ENCODE results near the gene ARRB1. TPM values are rescaled to one million over a fixed set of nuclear protein-coding genes. Genes with fewer than 3 reads are reported as not detected.

The ARRB1 gene
- total RNA-seq, 1 experiment from 2014 or later: 116 TPM

DNA sequence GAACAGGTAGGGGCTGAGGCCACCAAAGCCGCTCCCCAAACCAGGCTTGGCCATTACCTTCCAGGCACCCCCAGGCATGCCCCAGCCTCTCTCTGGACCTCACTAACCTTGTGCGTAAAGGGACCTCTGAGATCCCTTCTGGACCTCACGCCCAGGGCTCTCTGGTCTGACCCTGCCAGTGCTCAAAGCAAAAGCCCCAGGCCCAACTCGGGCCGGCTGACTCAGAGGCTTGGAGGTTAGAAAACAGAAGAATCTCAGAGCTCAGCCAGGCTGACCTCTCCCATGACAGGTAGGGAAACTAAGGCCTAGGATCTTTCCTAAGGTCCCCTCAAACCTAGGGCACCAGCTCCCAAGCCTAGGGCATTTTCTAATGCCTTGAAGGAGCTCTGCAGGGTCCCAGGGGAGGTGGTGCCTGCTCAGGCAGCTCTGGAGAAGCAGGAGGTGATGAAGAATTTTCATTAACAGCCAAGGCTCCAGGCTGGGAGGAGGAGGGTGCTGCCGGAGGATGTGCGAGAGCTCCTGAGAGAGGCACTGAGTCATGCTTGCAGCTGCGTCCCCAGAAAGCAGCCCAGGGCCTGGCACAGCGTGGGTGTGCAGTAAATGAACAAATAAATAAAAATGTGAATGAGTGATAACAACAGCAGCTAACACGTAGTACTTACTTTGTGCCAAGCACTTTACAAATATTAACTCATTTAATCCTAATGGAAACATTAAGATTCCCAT, 25.6 kb downstream of the ARRB1 start:
- CTCF ChIA-PET: interaction anchor here (0.9 to 1.5 kb wide), 3 partner anchors 46 to 63 kb away, joined by 3 to 4 read pairs (median 3); no protein-coding TSS in a partner anchor
- no peak overlapping the region for H3K4me3 Mint-ChIP-seq (ENCODE audit: unreplicated experiment)
- Histone ChIP-seq H3K27me3 (replicated peaks; ENCODE audit: control insufficient read depth, insufficient read depth, low read length) (no peaks in the 10 kb centered on the region), H3K4me1 (peaks cover 40% of the 10 kb centered on the region), H3K9me3 (no peaks in the 10 kb centered on the region), H3K36me3 (ENCODE audit: control insufficient read depth, insufficient read depth, low read length) (no peaks in the 10 kb centered on the region; the same call in none of the 2 replicates), H3K4me3 (ENCODE audit: low read depth, low read length) (no peak overlapping the region)
- POLR2A ChIA-PET: no interaction called here
- peaks cover 30% of the 10 kb centered on the region for H3K36me3 Mint-ChIP-seq (ENCODE audit: insufficient read depth, unreplicated experiment)
- TF ChIP-seq, protein P1, sequence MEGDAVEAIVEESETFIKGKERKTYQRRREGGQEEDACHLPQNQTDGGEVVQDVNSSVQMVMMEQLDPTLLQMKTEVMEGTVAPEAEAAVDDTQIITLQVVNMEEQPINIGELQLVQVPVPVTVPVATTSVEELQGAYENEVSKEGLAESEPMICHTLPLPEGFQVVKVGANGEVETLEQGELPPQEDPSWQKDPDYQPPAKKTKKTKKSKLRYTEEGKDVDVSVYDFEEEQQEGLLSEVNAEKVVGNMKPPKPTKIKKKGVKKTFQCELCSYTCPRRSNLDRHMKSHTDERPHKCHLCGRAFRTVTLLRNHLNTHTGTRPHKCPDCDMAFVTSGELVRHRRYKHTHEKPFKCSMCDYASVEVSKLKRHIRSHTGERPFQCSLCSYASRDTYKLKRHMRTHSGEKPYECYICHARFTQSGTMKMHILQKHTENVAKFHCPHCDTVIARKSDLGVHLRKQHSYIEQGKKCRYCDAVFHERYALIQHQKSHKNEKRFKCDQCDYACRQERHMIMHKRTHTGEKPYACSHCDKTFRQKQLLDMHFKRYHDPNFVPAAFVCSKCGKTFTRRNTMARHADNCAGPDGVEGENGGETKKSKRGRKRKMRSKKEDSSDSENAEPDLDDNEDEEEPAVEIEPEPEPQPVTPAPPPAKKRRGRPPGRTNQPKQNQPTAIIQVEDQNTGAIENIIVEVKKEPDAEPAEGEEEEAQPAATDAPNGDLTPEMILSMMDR (IDR thresholded peaks at IDR 0.05; ENCODE audit: insufficient read depth in 1 of 2, low read depth in 1 of 2, low read length in 1 of 2, severe bottlenecking in 1 of 2, unreplicated experiment in 1 of 2): no peak
- no TSS peak for BruUV-seq (replicated peaks)
- intact Hi-C loops (cut with micrococcal nuclease; ENCODE audit: unreplicated experiment): no loop called here
- H3K27me3 Mint-ChIP-seq (ENCODE audit: insufficient read depth, unreplicated experiment): no peaks in the 10 kb centered on the region
- peaks cover 59% of the 10 kb centered on the region for H3K4me1 Mint-ChIP-seq (ENCODE audit: low read depth, unreplicated experiment)
- H3K9me3 Mint-ChIP-seq (ENCODE audit: unreplicated experiment): no peaks in the 10 kb centered on the region
- no peak for DNase-seq
- H3K27ac Mint-ChIP-seq (ENCODE audit: unreplicated experiment): peak overlapping the region; percentile 76

DNA sequence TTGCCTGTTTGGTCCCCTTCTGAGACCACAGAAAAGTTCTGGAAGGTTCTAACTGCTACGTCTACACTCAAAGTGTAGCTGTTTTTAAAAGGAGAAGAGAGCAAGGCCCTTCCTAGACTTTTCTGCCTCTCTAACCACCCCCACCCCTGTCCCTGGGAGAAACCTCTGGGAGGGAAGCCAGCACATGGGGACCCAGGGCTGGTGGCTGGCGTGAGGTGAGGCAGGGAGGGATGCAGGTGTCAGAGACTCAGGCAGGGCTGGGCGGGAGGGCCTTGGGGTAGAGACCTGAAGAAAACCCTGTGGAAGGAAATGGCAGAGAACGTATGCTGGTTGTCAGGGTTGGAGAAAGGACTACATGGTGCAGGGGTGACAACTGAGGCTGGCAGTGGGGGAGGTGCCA, 26.7 kb downstream of the ARRB1 start:
- ChIA-PET CTCF (no interaction called here), POLR2A (interaction anchor here (0.6 kb wide), 1 partner anchor 10 kb away, joined by 17 read pairs; no protein-coding TSS in a partner anchor)
- H3K27me3 Mint-ChIP-seq (ENCODE audit: insufficient read depth, unreplicated experiment): no peaks in the 10 kb centered on the region
- H3K27ac Mint-ChIP-seq (ENCODE audit: unreplicated experiment): peak overlapping the region; percentile 10
- BruUV-seq (replicated peaks): no TSS peak
- H3K4me1 Mint-ChIP-seq (ENCODE audit: low read depth, unreplicated experiment): peaks cover 60% of the 10 kb centered on the region
- no peak overlapping the region for H3K4me3 Mint-ChIP-seq (ENCODE audit: unreplicated experiment)
- no peaks in the 10 kb centered on the region for H3K27me3 ChIP-seq (replicated peaks; ENCODE audit: control insufficient read depth, insufficient read depth, low read length)
- no peaks in the 10 kb centered on the region for H3K9me3 ChIP-seq
- TF ChIP-seq, protein P1 (IDR thresholded peaks at IDR 0.05; ENCODE audit: insufficient read depth in 1 of 2, low read depth in 1 of 2, low read length in 1 of 2, severe bottlenecking in 1 of 2, unreplicated experiment in 1 of 2): no peak
- no peak overlapping the region for H3K4me3 ChIP-seq (ENCODE audit: low read depth, low read length)
- intact Hi-C loops (cut with micrococcal nuclease; ENCODE audit: unreplicated experiment): no loop called here
- no peak for DNase-seq
- H3K9me3 Mint-ChIP-seq (ENCODE audit: unreplicated experiment): no peaks in the 10 kb centered on the region
- H3K4me1 ChIP-seq: peaks cover 29% of the 10 kb centered on the region
- H3K36me3 Mint-ChIP-seq (ENCODE audit: insufficient read depth, unreplicated experiment): peaks cover 29% of the 10 kb centered on the region
- H3K36me3 ChIP-seq (ENCODE audit: control insufficient read depth, insufficient read depth, low read length): no peaks in the 10 kb centered on the region; the same call in none of the 2 replicates

DNA sequence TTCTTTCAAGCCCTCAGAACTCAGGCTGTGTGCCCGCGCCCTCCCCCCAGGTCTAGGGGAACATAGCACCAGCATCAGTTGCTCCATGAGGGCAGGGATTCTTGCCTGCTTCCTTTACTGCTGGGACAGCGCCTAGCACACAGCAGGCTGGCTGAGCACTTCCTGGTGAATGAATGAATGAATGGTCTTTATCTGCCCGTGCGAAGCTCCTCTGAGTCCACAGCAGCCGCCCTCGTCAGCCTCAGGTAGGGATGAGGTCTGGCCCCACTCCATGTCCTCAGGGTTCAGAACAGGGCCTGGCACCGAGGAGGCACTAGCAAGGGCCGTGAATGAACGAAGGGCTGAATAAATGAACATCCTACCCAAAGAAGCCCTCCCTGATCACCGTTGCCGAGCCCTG, 27.3 kb downstream of the ARRB1 start:
- no peaks in the 10 kb centered on the region; the same call in none of the 2 replicates for H3K36me3 ChIP-seq (ENCODE audit: control insufficient read depth, insufficient read depth, low read length)
- H3K4me3 Mint-ChIP-seq (ENCODE audit: unreplicated experiment): no peak overlapping the region
- H3K27me3 ChIP-seq (replicated peaks; ENCODE audit: control insufficient read depth, insufficient read depth, low read length): no peaks in the 10 kb centered on the region
- H3K4me1 ChIP-seq: peaks cover 27% of the 10 kb centered on the region
- no peaks in the 10 kb centered on the region for H3K9me3 ChIP-seq
- POLR2A ChIA-PET: no interaction called here
- H3K27ac Mint-ChIP-seq (ENCODE audit: unreplicated experiment): peak overlapping the region; percentile 10
- CTCF ChIA-PET: interaction anchor here (1.0 to 1.1 kb wide), 2 partner anchors 61 to 127 kb away, joined by 3 to 4 read pairs; no protein-coding TSS in a partner anchor
- no peak for DNase-seq
- H3K9me3 Mint-ChIP-seq (ENCODE audit: unreplicated experiment): no peaks in the 10 kb centered on the region
- peaks cover 61% of the 10 kb centered on the region for H3K4me1 Mint-ChIP-seq (ENCODE audit: low read depth, unreplicated experiment)
- no peak overlapping the region for H3K4me3 ChIP-seq (ENCODE audit: low read depth, low read length)
- no peaks in the 10 kb centered on the region for H3K27me3 Mint-ChIP-seq (ENCODE audit: insufficient read depth, unreplicated experiment)
- intact Hi-C loops (cut with micrococcal nuclease; ENCODE audit: unreplicated experiment): no loop called here
- BruUV-seq (replicated peaks): no TSS peak
- peaks cover 29% of the 10 kb centered on the region for H3K36me3 Mint-ChIP-seq (ENCODE audit: insufficient read depth, unreplicated experiment)
- TF ChIP-seq, protein P1 (IDR thresholded peaks at IDR 0.05; ENCODE audit: insufficient read depth in 1 of 2, low read depth in 1 of 2, low read length in 1 of 2, severe bottlenecking in 1 of 2, unreplicated experiment in 1 of 2): no peak

Data from Caco-2 (cell line).